NAMALWA (cell line): ENCODE measurements around the gene EIF3J.
"Not testable (repeated sequence)": the region's sequence is repeated elsewhere in the genome, so short reads cannot be mapped to it uniquely, and the experiment has no call there.

Experiments used
- DNase-seq: peaks from one replicate; pipeline ENCODE4 v3.0.0-alpha.2; 2015; ENCODE audit warnings: low spot score

The EIF3J gene

GRCh38 chr15:44542596-44542995 lies 5.6 kb downstream of the EIF3J start:
- no peak for DNase-seq

- DNase-seq, result not testable (repeated sequence)
Measured at GRCh38 chr15:44544745-44545144, 7.8 kb downstream of the EIF3J start.

DNA sequence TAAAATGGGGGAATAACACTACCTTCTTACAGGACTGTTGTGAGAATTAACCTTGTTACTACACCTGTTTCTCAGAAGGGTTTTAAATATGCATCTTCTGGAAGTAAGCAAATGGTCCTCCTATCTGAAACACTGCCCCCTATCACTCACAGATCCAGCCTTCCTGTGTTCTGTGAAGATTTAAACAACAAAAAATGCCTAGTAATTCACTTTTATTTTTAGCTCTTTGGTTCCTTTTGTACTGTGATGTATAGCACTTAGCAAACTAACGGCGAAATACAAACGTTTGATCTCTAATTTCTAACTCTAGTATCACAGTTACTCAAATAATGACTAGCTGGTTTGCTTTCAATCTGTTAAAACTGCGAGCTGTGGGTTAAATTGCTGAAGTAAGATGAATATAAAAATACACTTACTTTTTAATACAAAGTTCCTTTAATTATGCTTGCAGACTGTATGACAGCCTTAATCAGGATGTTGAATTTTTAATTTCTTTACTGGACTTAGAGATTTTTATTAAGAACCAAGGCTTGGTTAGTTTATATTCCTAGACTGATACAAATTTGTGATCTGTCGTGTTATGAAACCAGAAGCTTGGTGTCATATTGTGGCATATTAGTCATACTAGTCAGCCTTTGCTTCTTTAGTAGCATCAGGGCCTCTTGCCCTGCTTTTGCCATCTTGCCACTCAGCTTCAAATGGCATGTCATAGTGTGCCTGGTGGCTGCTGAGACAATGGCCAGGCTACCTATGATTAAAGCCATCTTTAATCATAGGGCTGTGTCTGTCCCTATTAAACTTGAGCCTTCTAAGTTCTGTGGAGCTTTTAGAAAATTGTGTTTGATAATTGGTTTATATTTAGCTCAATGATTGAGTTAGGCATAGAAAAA lies 9.2 kb downstream of the EIF3J start:
- DNase-seq, result peak; percentile 63

- DNase-seq, result not testable (repeated sequence)
Measured at GRCh38 chr15:44549152-44549551, 12.2 kb downstream of the EIF3J start.

GRCh38 chr15:44550256-44550655 lies 13.3 kb downstream of the EIF3J start:
- peak; percentile 73 for DNase-seq

- no peak for DNase-seq
Measured at GRCh38 chr15:44550734-44551133, 13.8 kb downstream of the EIF3J start.

DNA sequence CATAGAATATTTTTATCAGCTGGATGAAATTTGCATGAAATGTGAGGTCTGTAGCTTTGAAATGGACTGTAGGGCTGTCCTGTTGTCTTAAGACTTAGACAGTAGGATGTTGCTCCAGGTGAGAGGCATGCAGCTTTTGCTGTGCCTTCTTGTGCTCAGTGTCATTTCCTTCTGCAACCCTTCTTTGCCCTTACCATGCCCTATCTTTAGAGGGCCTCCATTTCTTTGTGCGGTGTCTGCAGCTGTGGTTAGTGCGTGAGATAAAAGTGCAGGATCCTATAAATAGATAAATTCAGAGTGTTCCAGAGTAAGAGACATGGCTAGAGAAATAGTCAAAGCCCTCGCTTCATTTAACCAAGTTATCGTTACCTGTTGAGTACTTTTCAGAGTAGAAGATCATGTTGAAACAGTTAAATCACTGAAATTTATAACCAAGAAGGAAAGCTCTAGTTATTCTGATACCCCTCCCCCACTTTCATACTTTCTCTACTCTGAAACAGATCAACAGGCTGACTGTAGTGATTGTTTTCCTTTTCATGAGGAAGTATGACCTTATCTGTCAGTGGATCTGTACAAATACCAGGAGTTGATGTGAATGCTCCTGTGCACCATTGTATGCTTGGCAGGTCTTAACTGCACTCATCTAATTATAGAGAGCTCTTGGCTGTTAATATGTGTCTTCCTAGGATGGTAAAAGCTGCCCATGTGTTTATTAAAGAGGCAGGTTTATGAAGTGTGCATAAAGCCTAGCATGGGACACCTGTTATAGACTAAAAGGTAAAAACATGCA lies 18.2 kb downstream of the EIF3J start:
- no peak for DNase-seq

DNA sequence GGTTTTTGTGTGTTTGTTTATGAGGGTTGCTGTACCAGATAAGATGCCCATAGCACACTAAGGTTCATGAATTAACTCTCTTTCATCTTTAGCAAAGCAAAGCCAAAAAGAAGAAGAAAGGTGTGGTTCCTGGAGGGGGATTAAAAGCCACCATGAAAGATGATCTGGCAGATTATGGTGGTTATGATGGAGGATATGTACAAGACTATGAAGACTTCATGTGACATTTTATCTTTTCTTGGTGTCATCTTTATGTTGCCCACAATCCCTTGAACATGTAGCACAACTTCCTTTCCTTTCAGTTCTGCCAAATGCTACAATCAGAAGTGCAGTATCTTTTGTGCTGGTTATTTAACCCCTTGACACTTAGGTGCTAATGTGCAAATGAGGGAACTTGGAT lies 24.0 kb downstream of the EIF3J start:
- DNase-seq, result not testable (repeated sequence)

DNA sequence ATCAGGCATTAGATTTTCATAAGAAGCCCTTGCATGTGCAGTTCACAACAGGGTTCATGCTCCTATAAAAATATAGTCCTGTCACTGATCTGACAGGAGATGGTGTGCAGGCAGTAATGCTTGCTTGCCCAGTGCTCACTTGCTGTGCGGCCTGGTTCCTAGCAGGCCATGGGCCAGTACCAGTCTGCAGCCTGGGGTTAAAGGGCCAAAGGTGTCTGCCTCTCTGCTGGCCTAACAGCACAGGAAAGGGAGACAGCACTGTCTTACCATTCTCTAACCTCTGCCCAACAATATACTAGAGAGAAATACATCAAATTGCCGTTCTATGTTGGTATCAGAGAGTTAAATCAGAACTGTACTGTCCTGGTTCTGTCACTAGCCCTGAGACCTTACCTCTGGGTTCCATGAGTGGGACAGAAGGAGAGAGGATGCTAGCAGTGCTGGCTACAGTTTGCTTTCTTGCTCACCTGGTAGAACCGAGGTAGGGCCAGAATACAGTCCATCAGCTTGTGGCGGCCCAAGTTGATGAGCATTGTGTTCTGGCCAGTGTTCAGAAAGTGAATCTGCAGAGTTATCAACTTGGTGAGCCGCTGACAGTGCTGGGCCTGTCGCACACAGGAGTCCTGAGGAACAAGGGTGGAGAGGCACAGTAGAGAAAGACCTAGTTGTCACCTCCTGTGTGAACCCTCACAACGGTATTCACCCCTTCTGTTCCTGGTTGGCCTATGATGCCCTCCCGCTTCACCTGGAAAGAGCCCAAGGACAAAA lies 28.6 kb downstream of the EIF3J start:
- no peak for DNase-seq

GRCh38 chr15:44566155-44566540 lies 29.2 kb downstream of the EIF3J start:
- no peak for DNase-seq

DNA sequence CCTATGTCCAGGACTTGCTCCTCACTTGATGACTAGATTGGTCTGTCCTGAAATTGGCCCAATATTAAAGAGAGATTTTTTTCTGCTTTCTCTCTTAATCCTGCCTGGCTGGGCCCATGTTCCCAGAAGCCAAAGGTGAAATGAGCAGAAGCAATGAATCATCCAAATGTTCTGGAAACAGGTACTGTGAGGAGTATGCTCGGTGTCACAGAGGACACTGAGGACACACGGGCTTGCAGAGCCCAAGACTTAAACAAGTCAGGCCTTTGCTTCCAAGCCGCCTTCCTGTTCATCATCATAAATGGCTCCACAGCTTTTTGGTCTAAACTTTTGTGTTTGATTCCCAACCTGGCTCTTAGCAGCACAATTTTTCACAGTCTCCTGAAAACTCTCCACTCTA lies 31.4 kb downstream of the EIF3J start:
- DNase-seq, result no peak

DNA sequence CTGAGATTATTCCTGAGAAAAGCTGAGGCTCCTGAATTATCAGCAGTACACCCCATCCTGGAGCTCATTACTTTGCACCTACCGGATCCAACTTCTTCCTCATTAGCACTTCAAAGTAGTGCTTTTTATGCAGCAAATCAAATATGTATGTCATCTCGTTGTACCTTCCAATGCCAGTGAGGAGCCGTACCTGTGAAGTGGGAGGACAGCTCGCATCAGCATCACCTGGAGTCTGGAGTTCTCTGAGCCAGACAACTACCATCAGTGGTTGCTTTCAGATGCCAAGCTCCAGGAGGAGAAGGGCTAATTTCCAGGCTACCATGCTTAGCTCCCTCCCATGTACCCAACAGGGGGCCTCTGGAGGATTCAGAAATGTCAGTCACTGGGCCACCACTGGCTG lies 32.4 kb downstream of the EIF3J start:
- DNase-seq, result no peak

DNA sequence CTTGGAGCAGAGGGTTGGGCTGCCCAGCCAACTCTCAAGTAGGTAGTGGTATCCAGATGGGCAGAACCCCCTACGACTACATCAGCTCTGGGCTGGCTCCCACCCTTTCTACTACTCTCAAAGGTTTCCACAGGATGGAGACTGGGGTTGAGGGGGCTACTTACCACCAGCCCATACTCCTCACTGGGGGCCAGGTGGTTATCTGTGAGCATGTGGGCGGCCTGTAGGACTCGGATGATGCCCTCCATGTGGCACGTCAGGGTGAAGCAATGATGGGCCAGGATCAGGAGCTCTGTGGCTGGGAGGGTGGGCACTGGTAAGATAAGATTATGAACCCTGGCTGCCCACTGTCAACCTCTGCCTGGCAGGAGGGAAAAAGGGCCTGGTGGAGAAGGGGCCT lies 33.4 kb downstream of the EIF3J start:
- no peak for DNase-seq

GRCh38 chr15:44573386-44573785 lies 36.4 kb downstream of the EIF3J start:
- no peak for DNase-seq

GRCh38 chr15:44574734-44575133 lies 37.8 kb downstream of the EIF3J start:
- no peak for DNase-seq

DNA sequence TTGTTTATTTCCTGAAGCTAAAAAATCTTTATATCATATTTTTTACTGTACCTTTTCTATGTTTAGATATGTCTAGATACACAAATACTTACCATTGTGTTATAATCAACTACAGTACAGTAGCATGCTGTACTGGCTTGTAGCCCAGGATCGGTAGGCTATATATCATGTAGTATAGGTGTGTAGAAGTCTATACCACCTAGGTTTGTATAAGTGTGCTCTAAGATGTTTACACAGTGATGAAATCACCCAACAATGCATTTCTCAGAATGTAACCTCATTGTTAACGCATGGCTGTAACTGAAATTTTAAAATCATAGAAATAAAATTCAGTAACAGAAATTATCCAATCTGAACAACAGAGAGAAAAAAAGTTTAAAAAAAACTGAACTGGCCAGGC lies 43.2 kb downstream of the EIF3J start:
- DNase-seq, result no peak

GRCh38 chr15:44584162-44584749 lies 47.3 kb downstream of the EIF3J start:
- DNase-seq, result peak; percentile 75

GRCh38 chr15:44585633-44586032 lies 48.7 kb downstream of the EIF3J start:
- no peak for DNase-seq

GRCh38 chr15:44588541-44588940 lies 51.6 kb downstream of the EIF3J start:
- DNase-seq, result no peak

GRCh38 chr15:44591326-44591725 lies 54.4 kb downstream of the EIF3J start:
- DNase-seq, result no peak

DNA sequence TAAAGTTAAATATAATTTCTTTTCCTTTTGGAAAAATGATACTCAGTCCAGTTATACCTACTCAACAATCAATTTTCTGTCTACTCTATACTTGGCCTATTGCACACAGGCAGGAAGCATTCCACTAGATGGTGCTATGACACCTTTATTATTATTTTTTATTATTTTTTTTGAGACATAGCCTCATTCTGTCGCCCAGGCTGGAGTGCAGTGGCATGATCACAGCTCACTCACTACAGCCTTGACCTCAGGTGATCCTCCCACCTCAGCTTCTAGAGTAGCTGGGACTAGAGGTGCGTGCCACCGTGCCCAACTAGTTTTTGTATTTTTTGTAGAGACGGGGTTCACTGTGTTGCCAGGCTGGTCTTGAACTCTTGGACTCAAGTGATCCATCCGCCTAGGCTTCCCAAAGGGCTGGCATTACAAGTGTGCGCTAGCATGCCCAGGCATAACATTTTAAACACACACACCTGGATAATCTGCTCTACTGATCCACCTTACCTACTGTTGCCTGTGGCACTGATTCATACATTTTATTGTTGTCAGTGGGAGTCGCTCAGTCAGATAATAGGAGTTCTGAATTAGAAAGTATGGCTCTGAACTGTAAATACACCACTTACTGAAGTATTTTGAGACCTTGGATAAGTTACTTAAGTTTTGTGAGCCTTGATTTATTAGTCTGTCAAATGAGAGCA lies 56.2 kb downstream of the EIF3J start:
- DNase-seq, result peak; percentile 65
